Activated naive CD4-positive, alpha-beta T cell treated with Interleukin-2 at 50 U/mL for 16 hours (primary cell): ENCODE results near the gene SERINC2.

ENCODE experiments used
- DNase-seq: peaks from one replicate; pipeline ENCODE4 v3.0.0-alpha.2; 2020

The SERINC2 gene

GRCh38 chr1:31412732-31413404, at the start of gene SERINC2:
Gene SERINC2, plus strand, starts transcription at chr1:31413213. Its CDS starts 53 bp downstream, at chr1:31413266.
- DNase-seq, result peak; percentile 13

GRCh38 chr1:31364561-31365250, 48.3 kb upstream of the SERINC2 start:
- no peak for DNase-seq

- no peak for DNase-seq
These were observed 46.2 kb upstream of the SERINC2 start for GRCh38 chr1:31366796-31367195.

GRCh38 chr1:31368611-31369107, 44.4 kb upstream of the SERINC2 start:
- DNase-seq, result no peak

GRCh38 chr1:31370021-31370420, 43.0 kb upstream of the SERINC2 start:
- DNase-seq, result no peak

- DNase-seq, result no peak
These were observed 42.4 kb upstream of the SERINC2 start for GRCh38 chr1:31370565-31370964.

DNA sequence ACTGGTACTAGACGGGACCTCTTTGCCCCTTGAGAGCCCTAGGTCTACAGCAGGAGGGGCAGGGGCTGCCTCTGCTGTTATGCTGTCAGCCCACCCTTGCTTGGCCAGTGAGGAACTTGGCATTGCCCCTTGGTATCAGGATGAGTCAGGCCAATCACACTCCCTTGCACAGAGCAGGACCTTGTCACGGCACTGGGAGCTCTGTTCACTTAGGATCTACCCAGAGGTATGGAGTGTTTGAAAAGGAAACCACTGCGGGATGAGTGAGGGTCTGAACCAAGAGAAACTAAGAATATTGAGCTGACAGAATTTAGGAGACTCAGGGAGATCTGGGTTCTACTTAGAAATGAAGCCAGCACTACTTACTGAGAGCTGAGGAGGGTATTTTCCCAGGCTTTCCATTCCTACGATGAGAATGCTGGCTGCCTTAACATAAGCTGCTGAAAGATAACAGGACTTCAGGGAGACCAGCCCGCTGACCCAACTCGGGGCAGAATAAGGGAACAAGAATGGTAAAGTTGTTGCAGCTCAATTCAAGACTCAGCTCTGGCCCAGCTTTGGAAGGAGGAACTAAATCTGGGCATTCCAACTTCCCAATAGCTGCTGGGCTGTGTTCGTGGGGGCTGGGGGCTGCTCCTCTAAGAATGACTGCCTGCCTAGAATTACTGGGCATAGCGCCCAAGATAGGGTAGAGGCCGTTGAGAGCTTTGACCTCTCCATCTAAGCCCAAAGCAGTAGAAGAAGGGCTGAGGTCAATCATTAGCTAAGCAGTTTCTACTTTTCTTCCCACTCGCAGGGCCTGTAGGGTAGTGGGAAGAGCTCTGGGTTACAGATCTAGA, 41.7 kb upstream of the SERINC2 start:
- no peak for DNase-seq

- DNase-seq, result no peak
These were observed 41.0 kb upstream of the SERINC2 start for GRCh38 chr1:31372051-31372450.

DNA sequence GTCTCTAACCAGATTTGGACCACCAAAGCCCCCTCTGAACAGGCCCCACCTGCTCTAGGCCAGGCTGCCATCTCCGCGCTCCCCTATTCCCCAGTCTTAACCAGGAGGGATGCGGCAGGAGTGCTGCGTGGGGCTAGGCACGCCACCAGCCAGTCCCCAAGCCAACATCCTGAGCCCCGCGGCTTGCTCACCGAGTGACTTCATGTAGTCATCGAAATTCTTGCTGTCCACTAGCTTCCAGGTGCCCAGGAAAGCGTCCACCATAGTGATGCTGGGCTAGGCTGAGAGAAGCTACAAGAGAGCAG, 40.3 kb upstream of the SERINC2 start:
- DNase-seq, result no peak

DNA sequence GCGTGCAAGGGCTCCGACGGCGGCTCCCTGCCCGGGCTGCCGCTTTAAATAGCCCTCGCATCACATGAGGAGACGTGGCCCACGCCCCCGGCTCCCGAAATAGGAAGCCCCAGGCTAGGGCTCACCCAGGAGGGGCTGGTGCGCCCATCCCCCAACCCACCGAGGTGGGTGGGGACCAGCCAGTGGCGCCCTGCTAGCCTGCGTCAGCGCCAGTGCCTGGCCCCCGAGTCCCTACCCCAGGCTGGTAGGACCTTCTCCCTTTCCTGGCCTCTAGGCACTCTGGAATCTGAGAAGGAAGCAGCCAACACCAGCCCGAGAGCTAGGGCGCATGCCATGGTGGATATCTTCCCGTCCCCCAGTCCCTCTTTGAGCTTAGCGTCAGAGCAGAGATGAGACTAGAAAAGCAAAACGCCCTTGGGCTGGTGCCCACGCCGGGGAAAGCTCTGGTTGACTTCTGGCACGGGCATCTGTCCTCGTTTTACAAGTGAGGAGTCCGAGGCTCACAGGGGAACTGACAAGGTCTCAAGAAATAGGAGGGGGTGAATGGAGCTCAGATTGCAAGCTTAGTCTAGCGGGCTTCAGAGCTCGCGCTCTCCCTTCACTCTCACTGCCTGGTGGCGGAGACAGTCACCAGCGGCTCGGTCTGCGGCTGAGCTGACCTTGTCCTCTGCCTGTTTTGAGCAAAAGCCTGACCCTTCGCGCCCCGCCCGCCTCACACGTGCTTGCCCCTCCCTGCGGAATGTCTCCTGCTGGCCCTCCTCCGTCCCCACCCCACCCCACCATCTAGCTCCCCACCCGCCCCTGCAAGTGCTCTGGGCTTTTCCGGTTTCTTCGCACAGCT, 39.7 kb upstream of the SERINC2 start, which contains the start of gene FABP3:
Gene FABP3 (minus strand): TSS at position 21 of the 841 bp plus-strand sequence. CDS start 62 bp downstream, outside the sequence.
- no peak for DNase-seq

DNA sequence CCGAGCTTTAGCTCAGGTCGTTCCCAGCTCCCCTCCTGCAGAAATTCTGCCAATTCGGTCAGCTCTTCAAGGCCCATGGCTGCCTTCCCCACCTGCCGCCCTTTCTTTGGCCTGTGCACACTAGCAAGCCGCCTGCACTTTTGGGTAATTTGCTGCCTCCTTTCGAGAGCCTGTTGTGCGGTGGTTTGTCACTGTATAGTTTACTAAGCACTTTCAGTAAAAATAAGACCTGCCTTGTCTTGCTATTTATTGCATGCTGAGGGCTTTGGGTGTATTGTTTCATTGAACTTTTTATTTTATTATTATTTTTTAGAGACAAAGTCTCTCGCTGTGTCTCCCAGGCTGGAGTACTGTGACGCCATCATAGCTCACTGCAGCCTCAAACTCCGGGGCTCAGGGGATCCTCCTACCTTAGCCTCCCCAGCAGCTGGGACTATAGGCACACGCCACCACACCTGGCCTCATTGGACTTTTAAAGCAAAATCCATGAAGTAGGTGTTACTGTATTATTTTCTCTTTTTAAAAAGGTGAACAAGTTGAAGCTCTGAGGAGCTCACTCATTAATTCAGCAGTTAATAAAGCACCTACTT, 39.0 kb upstream of the SERINC2 start:
- no peak for DNase-seq

- DNase-seq, result no peak
These were observed 38.4 kb upstream of the SERINC2 start for GRCh38 chr1:31374511-31375196.

GRCh38 chr1:31376375-31377134, 36.5 kb upstream of the SERINC2 start:
- no peak for DNase-seq

DNA sequence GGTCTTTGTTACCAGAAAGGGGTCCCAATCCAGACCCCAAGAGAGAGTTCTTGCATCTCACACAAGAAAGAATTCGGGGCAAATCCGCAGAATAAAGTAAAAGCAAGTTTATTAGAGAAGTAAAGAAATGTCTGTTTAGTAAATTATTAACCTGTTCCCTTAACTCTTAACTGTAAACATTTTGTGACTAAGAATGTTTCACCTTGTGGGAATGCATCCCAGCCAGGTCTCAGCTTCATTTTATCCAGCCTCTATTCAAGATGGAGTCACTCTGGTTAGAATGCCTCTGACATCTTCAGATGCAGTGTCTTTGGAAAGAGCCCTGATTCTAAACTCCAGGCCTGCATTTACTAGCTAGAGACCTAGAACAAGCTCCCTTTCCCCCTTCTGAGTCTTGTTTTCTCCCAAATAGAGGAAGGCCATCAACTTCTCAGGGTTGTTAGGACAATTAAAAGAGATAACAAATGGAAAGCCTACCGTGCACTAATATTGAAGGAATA, 35.6 kb upstream of the SERINC2 start:
- no peak for DNase-seq

GRCh38 chr1:31378001-31378400, 35.0 kb upstream of the SERINC2 start:
- DNase-seq, result no peak

GRCh38 chr1:31380181-31380580, 32.8 kb upstream of the SERINC2 start:
- DNase-seq, result no peak

DNA sequence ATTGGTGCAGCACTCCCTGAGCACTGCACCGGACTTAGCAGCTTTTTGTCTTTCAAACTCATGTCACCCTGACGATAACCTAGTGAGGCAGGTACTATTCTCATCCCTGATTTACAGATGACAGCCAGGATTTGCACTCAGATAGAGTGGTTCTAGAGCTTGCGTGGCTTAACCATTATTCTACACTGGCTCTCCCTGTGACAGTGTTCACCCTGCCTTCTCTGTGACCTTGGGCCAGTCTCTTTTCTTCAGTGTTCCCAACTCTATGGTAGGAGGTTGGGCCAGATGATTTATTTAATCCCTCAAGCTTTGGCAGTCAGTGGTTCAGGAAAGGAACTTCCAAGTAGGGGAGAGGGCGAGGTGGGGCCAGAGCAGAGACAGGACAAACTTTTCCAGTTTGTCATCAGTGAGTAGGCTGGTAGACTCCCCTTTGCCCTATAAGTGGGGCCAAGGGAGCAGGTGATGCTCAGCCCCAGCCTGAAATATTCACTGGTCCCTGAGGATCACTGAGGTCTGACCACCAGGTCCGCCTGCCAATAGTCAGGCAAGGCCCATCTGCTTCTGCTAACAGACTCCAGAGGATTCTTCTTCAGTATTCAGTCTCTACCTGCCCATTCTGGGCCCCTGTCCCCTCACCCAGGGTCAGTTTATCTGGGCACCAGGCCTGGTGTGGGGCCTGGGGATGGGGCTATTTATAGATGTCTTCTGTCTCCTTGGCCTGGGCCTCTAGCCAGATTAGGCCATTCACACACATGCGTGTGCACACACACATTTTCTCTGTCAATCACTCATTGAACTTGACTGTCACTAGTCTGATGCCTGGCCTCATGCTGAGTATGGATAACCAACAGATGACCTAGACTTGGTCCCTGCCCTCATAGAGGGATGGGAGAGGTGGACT, 31.4 kb upstream of the SERINC2 start:
- no peak for DNase-seq

GRCh38 chr1:31382379-31382989, 30.5 kb upstream of the SERINC2 start:
- no peak for DNase-seq

GRCh38 chr1:31383967-31384366, 29.0 kb upstream of the SERINC2 start:
- DNase-seq, result no peak
